Calu3 (cell line): ENCODE results near the gene EIF4B. TPM values are rescaled to one million over a fixed set of nuclear protein-coding genes. Genes with fewer than 3 reads are reported as not detected.

ENCODE experiments used
- BruUV-seq: library from RNA; stranded (reverse); fragments of 400-500 nt; replicated peaks from 2 replicates; lab custom pipeline; 2021; lab: Mats Ljungman, UMichigan
- CTCF ChIA-PET: fragments of 300-600 bp; sonication (Branson Sonifier 250); formaldehyde crosslinking; loops from one replicate; lab custom pipeline; 2022; ENCODE audit warnings: antibody characterized with exemption; lab: Charles Lee
- DNase-seq: peaks from one replicate; pipeline ENCODE4 v3.0.0; 2022
- H3K27ac Mint-ChIP-seq: one replicate; pipeline ENCODE4 v1.8.0; 2022; ENCODE audit warnings: mixed read lengths; ENCODE audit not compliant: unreplicated experiment
- H3K27me3 Mint-ChIP-seq: one replicate; pipeline ENCODE4 v1.8.0; 2022; ENCODE audit warnings: mixed read lengths; ENCODE audit not compliant: unreplicated experiment
- H3K36me3 Mint-ChIP-seq: one replicate; pipeline ENCODE4 v1.8.0; 2022; ENCODE audit warnings: mild to moderate bottlenecking, moderate library complexity, mixed read lengths; ENCODE audit not compliant: insufficient read depth, unreplicated experiment
- H3K4me1 Mint-ChIP-seq: one replicate; pipeline ENCODE4 v1.8.0; 2022; ENCODE audit warnings: mild to moderate bottlenecking, low read depth, mixed read lengths; ENCODE audit not compliant: unreplicated experiment
- H3K4me3 Mint-ChIP-seq: one replicate; pipeline ENCODE4 v1.8.0; 2022; ENCODE audit warnings: mild to moderate bottlenecking, low read depth, moderate library complexity, mixed read lengths; ENCODE audit not compliant: unreplicated experiment
- H3K9me3 Mint-ChIP-seq: one replicate; pipeline ENCODE4 v1.8.0; 2022; ENCODE audit warnings: low read depth, mixed read lengths; ENCODE audit not compliant: unreplicated experiment
- intact Hi-C: fragments of 100-400 bp; cut with micrococcal nuclease; formaldehyde crosslinking; loops from one replicate; pipeline ENCODE4 v1.10.0; 2022; ENCODE audit not compliant: unreplicated experiment
- total RNA-seq: library from RNA; stranded (reverse); gene quantifications from 2 replicates; pipeline ENCODE4 v1.2.3, GENCODE V29; 2022
- TF ChIP-seq, protein P1 (sequence below): fragments of 200-600 bp; IDR thresholded peaks from one replicate; pipeline ENCODE4 v1.8.0; 2022; ENCODE audit warnings: antibody characterized with exemption; ENCODE audit not compliant: unreplicated experiment

Gene EIF4B
- total RNA-seq, 1 experiment from 2014 or later = 272 TPM

GRCh38 chr12:53053218-53054111, 47.2 kb downstream of the EIF4B start:
- intact Hi-C loops = no loop called here
- Mint-ChIP-seq H3K4me1 (peaks cover 11% of the 10 kb centered on the region), H3K4me3 (peak overlapping the region; percentile 96), H3K9me3 (no peaks in the 10 kb centered on the region), H3K36me3 (peaks cover 31% of the 10 kb centered on the region), H3K27ac (peak overlapping the region; percentile 86), H3K27me3 (peaks cover 19% of the 10 kb centered on the region)
- TF ChIP-seq, protein P1, sequence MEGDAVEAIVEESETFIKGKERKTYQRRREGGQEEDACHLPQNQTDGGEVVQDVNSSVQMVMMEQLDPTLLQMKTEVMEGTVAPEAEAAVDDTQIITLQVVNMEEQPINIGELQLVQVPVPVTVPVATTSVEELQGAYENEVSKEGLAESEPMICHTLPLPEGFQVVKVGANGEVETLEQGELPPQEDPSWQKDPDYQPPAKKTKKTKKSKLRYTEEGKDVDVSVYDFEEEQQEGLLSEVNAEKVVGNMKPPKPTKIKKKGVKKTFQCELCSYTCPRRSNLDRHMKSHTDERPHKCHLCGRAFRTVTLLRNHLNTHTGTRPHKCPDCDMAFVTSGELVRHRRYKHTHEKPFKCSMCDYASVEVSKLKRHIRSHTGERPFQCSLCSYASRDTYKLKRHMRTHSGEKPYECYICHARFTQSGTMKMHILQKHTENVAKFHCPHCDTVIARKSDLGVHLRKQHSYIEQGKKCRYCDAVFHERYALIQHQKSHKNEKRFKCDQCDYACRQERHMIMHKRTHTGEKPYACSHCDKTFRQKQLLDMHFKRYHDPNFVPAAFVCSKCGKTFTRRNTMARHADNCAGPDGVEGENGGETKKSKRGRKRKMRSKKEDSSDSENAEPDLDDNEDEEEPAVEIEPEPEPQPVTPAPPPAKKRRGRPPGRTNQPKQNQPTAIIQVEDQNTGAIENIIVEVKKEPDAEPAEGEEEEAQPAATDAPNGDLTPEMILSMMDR = peak; percentile 64
- TSS peak; percentile 12 for BruUV-seq
- DNase-seq = peak; percentile 86
- CTCF ChIA-PET = interaction anchor here (0.6 to 1.5 kb wide), 13 partner anchors 9 to 730 kb away, joined by 3 to 7 read pairs (median 4); partner anchors contain the start of genes EIF4B and SPRYD3

DNA sequence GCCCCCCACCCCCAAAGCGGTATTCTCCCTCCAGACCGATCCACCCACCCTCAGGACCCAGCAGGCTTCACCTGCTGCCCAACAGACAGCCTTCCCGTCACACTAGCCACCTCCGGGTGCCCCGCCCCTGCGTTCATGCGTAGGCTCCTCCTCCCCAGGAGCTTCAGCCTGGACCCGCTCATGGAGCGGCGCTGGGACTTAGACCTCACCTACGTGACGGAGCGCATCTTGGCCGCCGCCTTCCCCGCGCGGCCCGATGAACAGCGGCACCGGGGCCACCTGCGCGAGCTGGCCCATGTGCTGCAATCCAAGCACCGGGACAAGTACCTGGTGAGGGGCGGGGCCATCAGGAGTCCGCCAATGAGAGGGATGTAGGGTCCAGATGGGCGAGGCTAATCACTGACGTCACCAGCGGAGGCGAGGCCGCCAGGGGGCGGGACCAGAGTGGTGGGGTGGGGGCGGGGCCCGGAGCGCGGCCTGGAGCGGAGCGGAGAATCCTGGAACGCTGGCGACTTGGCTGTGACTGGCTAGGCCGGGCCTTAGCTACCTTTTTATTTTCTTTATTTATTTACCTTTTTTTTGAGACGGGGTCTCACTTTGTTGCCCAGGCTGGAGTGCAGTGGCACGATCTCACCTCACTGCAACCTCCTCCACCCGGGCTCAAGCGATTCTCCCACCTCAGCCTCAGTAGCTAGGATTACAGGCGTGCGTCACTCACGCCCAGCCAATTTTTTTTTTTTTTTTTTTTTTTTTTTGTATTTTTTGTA, 48.0 kb downstream of the EIF4B start:
- H3K27me3 Mint-ChIP-seq = peaks cover 21% of the 10 kb centered on the region
- BruUV-seq = no TSS peak
- peaks cover 27% of the 10 kb centered on the region for H3K36me3 Mint-ChIP-seq
- TF ChIP-seq, protein P1 = no peak
- peak overlapping the region; percentile 96 for H3K4me3 Mint-ChIP-seq
- H3K4me1 Mint-ChIP-seq = peaks cover 2% of the 10 kb centered on the region
- no peaks in the 10 kb centered on the region for H3K9me3 Mint-ChIP-seq
- peak overlapping the region; percentile 86 for H3K27ac Mint-ChIP-seq
- peak; percentile 89 for DNase-seq
- intact Hi-C loops = no loop called here
- CTCF ChIA-PET = interaction anchor here (0.6 to 1.5 kb wide), 11 partner anchors 10 to 290 kb away, joined by 3 to 7 read pairs (median 4); partner anchors contain the start of genes EIF4B and SPRYD3

DNA sequence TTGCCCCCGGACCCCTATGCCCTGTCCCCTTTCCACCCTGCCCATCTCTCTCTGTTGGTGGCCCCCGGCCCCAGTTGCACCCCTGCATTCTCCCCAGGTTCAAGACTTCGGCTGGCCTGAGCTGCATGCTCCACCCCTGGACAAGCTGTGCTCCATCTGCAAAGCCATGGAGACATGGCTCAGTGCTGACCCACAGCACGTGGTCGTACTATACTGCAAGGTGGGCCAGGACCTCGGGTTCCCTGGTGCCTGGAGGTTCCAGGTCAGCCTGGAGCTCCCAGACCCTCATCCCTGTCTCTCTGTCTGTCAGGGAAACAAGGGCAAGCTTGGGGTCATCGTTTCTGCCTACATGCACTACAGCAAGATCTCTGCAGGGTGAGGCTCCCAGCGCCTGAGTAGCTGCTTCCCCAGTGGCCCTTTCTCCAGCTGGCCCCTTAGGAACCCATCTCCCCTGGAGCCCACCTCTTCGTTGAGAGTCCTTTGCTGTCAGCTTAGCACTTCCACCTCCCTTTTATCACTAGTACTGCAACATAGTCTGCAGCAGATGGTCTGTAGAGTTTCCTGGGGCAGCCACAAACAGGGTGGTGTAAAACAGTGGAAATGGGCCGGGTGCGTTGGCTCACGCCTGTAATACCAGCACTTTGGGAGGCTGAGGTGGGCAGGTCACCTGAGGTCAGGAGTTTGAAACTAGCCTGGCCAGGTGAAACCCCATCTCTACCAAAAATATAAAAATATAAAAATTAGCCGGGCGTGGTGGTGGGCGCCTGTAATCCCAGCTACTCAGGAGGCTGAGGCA, 49.4 kb downstream of the EIF4B start:
- Mint-ChIP-seq H3K9me3 (no peaks in the 10 kb centered on the region), H3K27me3 (peaks cover 21% of the 10 kb centered on the region), H3K4me3 (no peak overlapping the region), H3K36me3 (peaks cover 27% of the 10 kb centered on the region), H3K4me1 (no peaks in the 10 kb centered on the region), H3K27ac (no peak overlapping the region)
- intact Hi-C loops = no loop called here
- BruUV-seq = no TSS peak
- no peak for DNase-seq
- TF ChIP-seq, protein P1 = no peak
- CTCF ChIA-PET = interaction anchor here (0.5 to 1.4 kb wide), 2 partner anchors 8 to 749 kb away, joined by 3 to 5 read pairs; no protein-coding TSS in a partner anchor

DNA sequence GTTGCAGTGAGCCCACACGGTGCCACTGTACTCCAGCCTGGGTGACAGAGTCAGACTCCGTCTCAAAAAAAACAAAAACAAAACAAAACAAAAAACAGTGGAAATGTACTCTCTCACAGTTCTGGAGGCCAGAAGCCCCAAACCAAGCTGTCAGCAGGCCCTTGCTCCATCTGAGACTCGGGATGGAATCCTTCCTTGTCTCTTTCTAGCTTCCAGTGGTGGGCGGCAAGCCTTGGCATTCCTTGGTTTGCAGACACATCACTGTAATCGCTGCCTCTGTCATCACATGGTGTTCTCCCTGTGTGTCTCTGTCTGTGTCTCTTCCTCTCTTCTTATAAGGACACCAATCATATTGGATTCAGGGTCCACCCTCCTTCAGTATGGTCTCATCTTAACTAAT, 50.0 kb downstream of the EIF4B start:
- no TSS peak for BruUV-seq
- Mint-ChIP-seq H3K4me3 (no peak overlapping the region), H3K4me1 (peaks cover 4% of the 10 kb centered on the region), H3K27me3 (peaks cover 21% of the 10 kb centered on the region), H3K9me3 (no peaks in the 10 kb centered on the region), H3K27ac (no peak overlapping the region), H3K36me3 (peaks cover 29% of the 10 kb centered on the region)
- TF ChIP-seq, protein P1 = no peak
- DNase-seq = no peak
- CTCF ChIA-PET = no interaction called here
- intact Hi-C loops = no loop called here
